PC-3 (cell line): ENCODE data around the gene CHRNB1. TPM values are rescaled to one million over a fixed set of nuclear protein-coding genes. Genes with fewer than 3 reads are reported as not detected.

Source experiments
- ATAC-seq: fragments of 200-7000 bp; cut with Tn5 transposase; 2 replicates; pipeline ENCODE4 v1.9.1; 2020; ENCODE audit warnings: mild to moderate bottlenecking, moderate library complexity
- BruUV-seq: library from RNA; stranded (reverse); fragments of 400-500 nt; replicated peaks from 2 replicates; lab custom pipeline; 2021; lab: Mats Ljungman, UMichigan
- CTCF ChIA-PET: fragments of 300-600 bp; sonication (Branson Sonifier 250); formaldehyde crosslinking; loops from one replicate; lab custom pipeline; 2022; ENCODE audit warnings: antibody characterized with exemption; lab: Charles Lee
- POLR2A ChIA-PET: fragments of 300-600 bp; sonication (Branson Sonifier 250); formaldehyde crosslinking; loops from one replicate; lab custom pipeline; 2022; ENCODE audit warnings: antibody characterized with exemption; ENCODE audit not compliant: unreplicated experiment; lab: Charles Lee
- DNase-seq: peaks from one replicate; pipeline ENCODE4 v3.0.0-alpha.2; 2015
- H2AFZ ChIP-seq: fragments of 300-600 bp; sonication (generic); 2 replicates; pipeline ENCODE4 v1.6.0; 2016; ENCODE audit warnings: antibody characterized with exemption, low read length
- H3F3A ChIP-seq: fragments of 300-600 bp; sonication (generic); one replicate; pipeline ENCODE4 v1.6.0; 2017; ENCODE audit warnings: antibody characterized with exemption, low read length, control low read depth, mild to moderate bottlenecking; ENCODE audit not compliant: unreplicated experiment
- H3K27ac ChIP-seq: fragments of 300-600 bp; sonication (generic); 2 replicates; pipeline ENCODE4 v1.5.1; 2016; ENCODE audit warnings: mild to moderate bottlenecking, low read length
- H3K27me3 ChIP-seq: fragments of 300-600 bp; sonication (generic); 2 replicates; pipeline ENCODE4 v1.6.1; 2016; ENCODE audit warnings: low read length, mixed read lengths
- H3K36me3 ChIP-seq: fragments of 300-600 bp; sonication (generic); 2 replicates; pipeline ENCODE4 v1.6.1; 2016; ENCODE audit warnings: low read depth, mixed run types, low read length, mixed read lengths
- H3K4me1 ChIP-seq: fragments of 300-600 bp; sonication (generic); 2 replicates; pipeline ENCODE4 v1.5.1; 2016; ENCODE audit warnings: low read length; ENCODE audit not compliant: insufficient read depth
- H3K4me2 ChIP-seq: fragments of 300-600 bp; sonication (generic); 2 replicates; pipeline ENCODE4 v1.6.0; 2016; ENCODE audit warnings: low read length
- H3K4me3 ChIP-seq: fragments of 300-600 bp; sonication (generic); 2 replicates; pipeline ENCODE4 v1.5.1; 2016; ENCODE audit warnings: mild to moderate bottlenecking, low read length, mixed read lengths
- H3K79me2 ChIP-seq: fragments of 300-600 bp; sonication (generic); 2 replicates; pipeline ENCODE4 v1.6.1; 2017; ENCODE audit warnings: low read length, mixed read lengths
- H3K9ac ChIP-seq: fragments of 300-600 bp; sonication (generic); 2 replicates; pipeline ENCODE4 v1.6.0; 2016; ENCODE audit warnings: mild to moderate bottlenecking, low read length
- H3K9me2 ChIP-seq: fragments of 300-600 bp; sonication (generic); replicated peaks from 2 replicates; pipeline ENCODE4 v1.6.1; 2016; ENCODE audit warnings: mixed run types, low read length, mixed read lengths
- H3K9me3 ChIP-seq: fragments of 300-600 bp; sonication (generic); 2 replicates; pipeline ENCODE4 v1.6.1; 2016; ENCODE audit warnings: low read length, mixed read lengths
- H4K20me1 ChIP-seq: fragments of 300-600 bp; sonication (generic); 2 replicates; pipeline ENCODE4 v1.6.1; 2016; ENCODE audit warnings: low read length, mixed read lengths
- EZH2 ChIP-seq: fragments of 300-600 bp; sonication (generic); IDR thresholded peaks from one replicate; pipeline ENCODE4 v1.6.1; 2017; ENCODE audit warnings: antibody characterized with exemption, mild to moderate bottlenecking, low read length; ENCODE audit not compliant: unreplicated experiment
- EZH2phosphoT487 ChIP-seq: fragments of 300-600 bp; sonication (generic); IDR thresholded peaks from 2 replicates; pipeline ENCODE4 v1.6.1; 2018; ENCODE audit warnings: mild to moderate bottlenecking, antibody characterized with exemption, low read length, borderline replicate concordance
- intact Hi-C: fragments of 100-400 bp; cut with micrococcal nuclease; formaldehyde crosslinking; loops from 2 replicates; pipeline ENCODE4 v1.9.0; 2023
- total RNA-seq: library from RNA; depleted of rRNA; stranded (reverse); fragments of >200 nt; gene quantifications from 2 replicates; pipeline ENCODE4 v1.2.3, GENCODE V29; 2014
- TF ChIP-seq, protein P1 (sequence below): fragments of 300-600 bp; sonication (generic); conservative IDR thresholded peaks from 2 replicates; pipeline ENCODE4 v1.5.1; 2017; ENCODE audit warnings: antibody characterized with exemption, low read depth, mild to moderate bottlenecking, low read length

The CHRNB1 gene
- total RNA-seq, 1 experiment from 2014 or later = 2.1 TPM

- Histone ChIP-seq H3K9me3 (no peaks in the 10 kb centered on the region), H3K4me1 (peaks cover 9% of the 10 kb centered on the region), H4K20me1 (no peaks in the 10 kb centered on the region), H3K4me2 (peak overlapping the region; percentile 93), H3K9ac (peak overlapping the region; percentile 60), H3K9me2 (no peaks in the 10 kb centered on the region), H3F3A (no peaks in the 10 kb centered on the region), H2AFZ (peak overlapping the region; percentile 71), H3K27me3 (no peaks in the 10 kb centered on the region), H3K27ac (no peak overlapping the region), H3K4me3 (peak overlapping the region; percentile 81), H3K79me2 (peaks cover 6% of the 10 kb centered on the region; the same call in 1 of the 2 replicates), H3K36me3 (no peaks in the 10 kb centered on the region)
- DNase-seq (no peak), ATAC-seq (no peak)
- TF ChIP-seq, protein P1, sequence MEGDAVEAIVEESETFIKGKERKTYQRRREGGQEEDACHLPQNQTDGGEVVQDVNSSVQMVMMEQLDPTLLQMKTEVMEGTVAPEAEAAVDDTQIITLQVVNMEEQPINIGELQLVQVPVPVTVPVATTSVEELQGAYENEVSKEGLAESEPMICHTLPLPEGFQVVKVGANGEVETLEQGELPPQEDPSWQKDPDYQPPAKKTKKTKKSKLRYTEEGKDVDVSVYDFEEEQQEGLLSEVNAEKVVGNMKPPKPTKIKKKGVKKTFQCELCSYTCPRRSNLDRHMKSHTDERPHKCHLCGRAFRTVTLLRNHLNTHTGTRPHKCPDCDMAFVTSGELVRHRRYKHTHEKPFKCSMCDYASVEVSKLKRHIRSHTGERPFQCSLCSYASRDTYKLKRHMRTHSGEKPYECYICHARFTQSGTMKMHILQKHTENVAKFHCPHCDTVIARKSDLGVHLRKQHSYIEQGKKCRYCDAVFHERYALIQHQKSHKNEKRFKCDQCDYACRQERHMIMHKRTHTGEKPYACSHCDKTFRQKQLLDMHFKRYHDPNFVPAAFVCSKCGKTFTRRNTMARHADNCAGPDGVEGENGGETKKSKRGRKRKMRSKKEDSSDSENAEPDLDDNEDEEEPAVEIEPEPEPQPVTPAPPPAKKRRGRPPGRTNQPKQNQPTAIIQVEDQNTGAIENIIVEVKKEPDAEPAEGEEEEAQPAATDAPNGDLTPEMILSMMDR = no peak
- no peak for TF ChIP-seq EZH2phosphoT487
- TF ChIP-seq EZH2 = no peak
- BruUV-seq = TSS peak; percentile 40
- intact Hi-C loops = no loop called here
- ChIA-PET POLR2A (no interaction called here), CTCF (no interaction called here)
Observed at GRCh38 chr17:7405350-7406234, 39.3 kb upstream of the CHRNB1 start.

GRCh38 chr17:7406235-7406825 is 38.5 kb upstream of the CHRNB1 start:
- H3K27me3 ChIP-seq = no peaks in the 10 kb centered on the region
- peaks cover 6% of the 10 kb centered on the region; the same call in 1 of the 2 replicates for H3K79me2 ChIP-seq
- no peak overlapping the region for H3K27ac ChIP-seq
- DNase-seq (no peak), ATAC-seq (no peak)
- H4K20me1 ChIP-seq = no peaks in the 10 kb centered on the region
- H3K4me3 ChIP-seq = peak overlapping the region; percentile 81; the same call in 1 of the 2 replicates
- H3K4me1 ChIP-seq = peaks cover 9% of the 10 kb centered on the region
- intact Hi-C loops = no loop called here
- no peak overlapping the region for H3K9ac ChIP-seq
- POLR2A ChIA-PET = no interaction called here
- TF ChIP-seq EZH2 (no peak), EZH2phosphoT487 (no peak)
- TF ChIP-seq, protein P1 = no peak
- BruUV-seq = no TSS peak
- H2AFZ ChIP-seq = no peak overlapping the region
- H3K9me2 ChIP-seq = no peaks in the 10 kb centered on the region
- no peaks in the 10 kb centered on the region for H3K9me3 ChIP-seq
- peak overlapping the region; percentile 93; the same call in 1 of the 2 replicates for H3K4me2 ChIP-seq
- H3K36me3 ChIP-seq = no peaks in the 10 kb centered on the region
- CTCF ChIA-PET = no interaction called here
- H3F3A ChIP-seq = no peaks in the 10 kb centered on the region

DNA sequence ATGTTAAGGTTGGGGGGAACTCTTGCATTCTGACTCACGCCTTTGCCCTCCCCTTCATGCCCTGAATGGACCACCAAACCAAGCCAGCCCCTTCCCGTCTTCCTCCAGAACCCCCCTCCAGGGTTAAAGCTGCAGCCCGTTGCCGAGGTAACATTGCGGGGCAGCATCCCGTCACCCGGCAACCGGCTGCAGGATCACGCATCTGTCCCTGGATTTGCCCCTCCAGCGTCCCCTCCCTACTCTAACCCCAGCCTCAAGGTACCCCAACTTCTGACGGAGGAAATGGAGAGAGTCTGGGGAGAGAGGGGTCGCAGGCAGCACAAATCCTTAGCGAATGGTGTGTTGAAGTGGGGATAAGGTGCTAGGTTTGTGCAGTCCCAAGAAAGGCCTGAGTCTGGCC is 37.8 kb upstream of the CHRNB1 start:
- ATAC-seq (no peak), DNase-seq (no peak)
- no peak overlapping the region for H3K9ac ChIP-seq
- no peaks in the 10 kb centered on the region for H3K36me3 ChIP-seq
- POLR2A ChIA-PET = interaction anchor here (0.7 kb wide), 1 partner anchor 618 kb away, joined by 3 read pairs; no protein-coding TSS in a partner anchor
- no peak overlapping the region for H3K27ac ChIP-seq
- no peaks in the 10 kb centered on the region for H4K20me1 ChIP-seq
- H3K4me3 ChIP-seq = no peak overlapping the region
- TF ChIP-seq EZH2 = no peak
- TF ChIP-seq, protein P1 = no peak
- TF ChIP-seq EZH2phosphoT487 = no peak
- H2AFZ ChIP-seq = no peak overlapping the region
- peaks cover 6% of the 10 kb centered on the region; the same call in 1 of the 2 replicates for H3K79me2 ChIP-seq
- H3K27me3 ChIP-seq = no peaks in the 10 kb centered on the region
- BruUV-seq = no TSS peak
- no peaks in the 10 kb centered on the region for H3K9me2 ChIP-seq
- CTCF ChIA-PET = no interaction called here
- no peak overlapping the region for H3K4me2 ChIP-seq
- no peaks in the 10 kb centered on the region for H3K9me3 ChIP-seq
- no peaks in the 10 kb centered on the region for H3F3A ChIP-seq
- H3K4me1 ChIP-seq = peaks cover 9% of the 10 kb centered on the region
- intact Hi-C loops = no loop called here
